Measurements from ENCODE around the gene SSR2.
A peak's percentile ranks its signal among the peaks of the same experiment; 100 is the strongest.

Gene SSR2

GRCh38 chr1:155976062-155976912 is 44.5 kb downstream of the SSR2 start (continued):
- TF ChIP-seq PBX3 (CRISPR knock-in tag; IDR thresholded peaks at IDR 0.05) (no peak), ZXDB (tag by site-specific recombination; IDR thresholded peaks at IDR 0.05) (peak; percentile 19; the same call in 1 of the 2 replicates), ZNF747 (tag by site-specific recombination; IDR thresholded peaks at IDR 0.05) (no peak), ZFP37 (tag by site-specific recombination; IDR thresholded peaks at IDR 0.05) (no peak), BCL11B (tag by site-specific recombination; IDR thresholded peaks at IDR 0.05; ENCODE audit: low read depth) (no peak; the same call in 1 of the 2 replicates), SALL2 (tag by site-specific recombination; IDR thresholded peaks at IDR 0.05; ENCODE audit: borderline replicate concordance) (no peak), ZNF513 (tag by site-specific recombination; IDR thresholded peaks at IDR 0.05) (no peak), ZNF341 (tag by site-specific recombination; IDR thresholded peaks at IDR 0.05; ENCODE audit: low read depth) (peak; percentile 90), ZNF510 (tag by site-specific recombination; IDR thresholded peaks at IDR 0.05; ENCODE audit: insufficient replicate concordance) (no peak), ZNF239 (tag by site-specific recombination; IDR thresholded peaks at IDR 0.05) (no peak), ZNF112 (tag by site-specific recombination; IDR thresholded peaks at IDR 0.05) (no peak), ZNF48 (tag by site-specific recombination; IDR thresholded peaks at IDR 0.05) (no peak), TSHZ1 (tag by site-specific recombination; IDR thresholded peaks at IDR 0.05; ENCODE audit: borderline replicate concordance) (no peak), ZNF488 (tag by site-specific recombination; IDR thresholded peaks at IDR 0.05) (no peak), CTCF (tag by site-specific recombination; IDR thresholded peaks at IDR 0.05) (no peak), ZNF521 (tag by site-specific recombination; IDR thresholded peaks at IDR 0.05) (no peak), ZNF140 (tag by site-specific recombination; IDR thresholded peaks at IDR 0.05) (no peak), ZBTB44 (tag by site-specific recombination; IDR thresholded peaks at IDR 0.05) (no peak; the same call in 1 of the 2 replicates), ZNF433 (tag by site-specific recombination; IDR thresholded peaks at IDR 0.05; ENCODE audit: low read depth) (no peak), ZNF501 (tag by site-specific recombination; IDR thresholded peaks at IDR 0.05) (no peak), ZNF114 (tag by site-specific recombination; IDR thresholded peaks at IDR 0.05) (no peak), ZNF639 (tag by site-specific recombination; IDR thresholded peaks at IDR 0.05) (no peak), ZSCAN4 (tag by site-specific recombination; IDR thresholded peaks at IDR 0.05) (no peak)

Data from HEK293 (cell line).